ENCODE measurements around the gene HAP1. TPM values are rescaled to one million over a fixed set of nuclear protein-coding genes. Genes with fewer than 3 reads are reported as not detected.

Gene HAP1
- total RNA-seq, 1 experiment from 2014 or later = 3.2 TPM

DNA sequence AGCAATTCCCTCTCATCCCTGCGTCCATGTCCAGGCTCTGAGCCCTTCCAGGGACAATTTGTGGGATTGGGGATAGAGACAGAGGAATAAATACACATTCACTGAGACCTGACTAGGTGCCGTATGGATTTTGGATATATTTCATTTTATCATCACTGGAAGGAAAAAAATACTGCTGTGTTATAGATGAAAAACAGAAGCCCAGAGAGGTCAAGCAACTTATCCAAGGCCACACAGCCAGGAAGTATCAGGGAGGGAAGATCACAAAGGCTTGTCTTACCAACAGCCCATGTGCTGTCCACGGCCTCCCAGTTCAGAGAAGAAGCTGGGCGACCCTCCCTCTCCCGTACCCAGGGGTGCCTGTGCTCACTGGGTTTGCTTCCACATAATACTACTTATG lies 6.1 kb upstream of the HAP1 start:
- H3K4me3 Mint-ChIP-seq (ENCODE audit: unreplicated experiment) = no peak overlapping the region
- no peaks in the 10 kb centered on the region for H3K36me3 ChIP-seq (ENCODE audit: control insufficient read depth, insufficient read depth, low read length)
- no peak for DNase-seq
- H3K4me1 Mint-ChIP-seq (ENCODE audit: low read depth, unreplicated experiment) = peaks cover 20% of the 10 kb centered on the region
- intact Hi-C loops (cut with micrococcal nuclease; ENCODE audit: unreplicated experiment) = no loop called here
- TF ChIP-seq, protein P1, sequence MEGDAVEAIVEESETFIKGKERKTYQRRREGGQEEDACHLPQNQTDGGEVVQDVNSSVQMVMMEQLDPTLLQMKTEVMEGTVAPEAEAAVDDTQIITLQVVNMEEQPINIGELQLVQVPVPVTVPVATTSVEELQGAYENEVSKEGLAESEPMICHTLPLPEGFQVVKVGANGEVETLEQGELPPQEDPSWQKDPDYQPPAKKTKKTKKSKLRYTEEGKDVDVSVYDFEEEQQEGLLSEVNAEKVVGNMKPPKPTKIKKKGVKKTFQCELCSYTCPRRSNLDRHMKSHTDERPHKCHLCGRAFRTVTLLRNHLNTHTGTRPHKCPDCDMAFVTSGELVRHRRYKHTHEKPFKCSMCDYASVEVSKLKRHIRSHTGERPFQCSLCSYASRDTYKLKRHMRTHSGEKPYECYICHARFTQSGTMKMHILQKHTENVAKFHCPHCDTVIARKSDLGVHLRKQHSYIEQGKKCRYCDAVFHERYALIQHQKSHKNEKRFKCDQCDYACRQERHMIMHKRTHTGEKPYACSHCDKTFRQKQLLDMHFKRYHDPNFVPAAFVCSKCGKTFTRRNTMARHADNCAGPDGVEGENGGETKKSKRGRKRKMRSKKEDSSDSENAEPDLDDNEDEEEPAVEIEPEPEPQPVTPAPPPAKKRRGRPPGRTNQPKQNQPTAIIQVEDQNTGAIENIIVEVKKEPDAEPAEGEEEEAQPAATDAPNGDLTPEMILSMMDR (IDR thresholded peaks at IDR 0.05; ENCODE audit: insufficient read depth in 1 of 2, low read depth in 1 of 2, low read length in 1 of 2, severe bottlenecking in 1 of 2, unreplicated experiment in 1 of 2) = no peak
- no peaks in the 10 kb centered on the region for H3K9me3 ChIP-seq
- H3K27ac Mint-ChIP-seq (ENCODE audit: unreplicated experiment) = no peak overlapping the region
- no TSS peak for BruUV-seq (replicated peaks)
- H3K4me1 ChIP-seq = peaks cover 23% of the 10 kb centered on the region
- H3K4me3 ChIP-seq (ENCODE audit: low read depth, low read length) = no peak overlapping the region
- no peaks in the 10 kb centered on the region for H3K9me3 Mint-ChIP-seq (ENCODE audit: unreplicated experiment)
- no peaks in the 10 kb centered on the region; the same call in 1 of the 2 replicates for H3K27me3 ChIP-seq (replicated peaks; ENCODE audit: control insufficient read depth, insufficient read depth, low read length)
- peaks cover 6% of the 10 kb centered on the region for H3K36me3 Mint-ChIP-seq (ENCODE audit: insufficient read depth, unreplicated experiment)
- peaks cover 15% of the 10 kb centered on the region for H3K27me3 Mint-ChIP-seq (ENCODE audit: insufficient read depth, unreplicated experiment)
- ChIA-PET CTCF (interaction anchor here (0.6 to 1.5 kb wide), 2 partner anchors 61 to 72 kb away, joined by 3 to 4 read pairs; partner anchors contain the start of gene FKBP10), POLR2A (interaction anchor here (0.6 to 1.2 kb wide), 2 partner anchors 46 to 60 kb away, joined by 4 to 5 read pairs; partner anchors contain the start of gene JUP)

DNA sequence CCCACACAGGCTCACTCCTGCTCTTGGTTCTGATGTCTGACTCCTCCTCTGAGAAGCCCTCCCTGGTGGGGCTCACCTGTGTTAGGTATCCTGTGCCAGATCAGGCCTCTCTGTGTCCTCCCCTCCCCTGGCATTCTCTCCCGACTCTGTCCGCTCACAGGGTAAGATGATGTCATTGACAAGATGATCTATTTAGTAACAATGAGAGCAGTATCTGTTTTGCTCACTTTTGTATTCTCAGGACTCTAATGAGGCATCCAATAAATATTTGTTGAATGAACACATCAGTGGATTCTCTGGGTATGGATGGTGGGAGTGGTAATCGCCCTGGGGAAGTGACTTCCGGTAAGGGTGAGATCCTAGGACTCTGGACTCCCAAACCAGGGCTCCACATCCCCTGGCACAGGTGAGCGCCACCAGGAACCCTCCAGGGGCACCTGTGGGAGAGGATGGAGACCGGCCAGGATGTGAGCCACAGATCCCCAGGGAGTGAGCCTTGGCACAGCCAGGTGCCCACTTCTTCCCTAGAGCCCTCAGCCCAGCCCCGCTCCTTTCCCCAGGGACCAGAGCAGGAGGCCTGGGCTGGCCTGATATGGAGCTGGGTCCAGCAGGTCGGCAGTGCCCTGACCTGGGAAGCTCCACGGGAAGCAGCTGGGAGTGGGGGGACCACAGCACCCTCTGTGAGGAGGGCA lies 5.4 kb upstream of the HAP1 start:
- Mint-ChIP-seq H3K4me3 (ENCODE audit: unreplicated experiment) (no peak overlapping the region), H3K36me3 (ENCODE audit: insufficient read depth, unreplicated experiment) (peaks cover 6% of the 10 kb centered on the region), H3K4me1 (ENCODE audit: low read depth, unreplicated experiment) (peaks cover 26% of the 10 kb centered on the region), H3K9me3 (ENCODE audit: unreplicated experiment) (no peaks in the 10 kb centered on the region), H3K27ac (ENCODE audit: unreplicated experiment) (peak overlapping the region; percentile 39), H3K27me3 (ENCODE audit: insufficient read depth, unreplicated experiment) (peaks cover 15% of the 10 kb centered on the region)
- TF ChIP-seq, protein P1 (IDR thresholded peaks at IDR 0.05; ENCODE audit: insufficient read depth in 1 of 2, low read depth in 1 of 2, low read length in 1 of 2, severe bottlenecking in 1 of 2, unreplicated experiment in 1 of 2) = no peak
- intact Hi-C loops (cut with micrococcal nuclease; ENCODE audit: unreplicated experiment) = no loop called here
- ChIA-PET CTCF (interaction anchor here (0.6 to 1.5 kb wide), 2 partner anchors 61 to 73 kb away, joined by 3 to 4 read pairs; partner anchors contain the start of gene FKBP10), POLR2A (interaction anchor here (0.6 to 1.2 kb wide), 2 partner anchors 47 to 61 kb away, joined by 4 to 5 read pairs; partner anchors contain the start of gene JUP)
- no peak for DNase-seq
- Histone ChIP-seq H3K4me3 (ENCODE audit: low read depth, low read length) (no peak overlapping the region), H3K4me1 (peaks cover 28% of the 10 kb centered on the region), H3K27me3 (replicated peaks; ENCODE audit: control insufficient read depth, insufficient read depth, low read length) (no peaks in the 10 kb centered on the region; the same call in 1 of the 2 replicates), H3K9me3 (no peaks in the 10 kb centered on the region), H3K36me3 (ENCODE audit: control insufficient read depth, insufficient read depth, low read length) (no peaks in the 10 kb centered on the region)
- BruUV-seq (replicated peaks) = no TSS peak

DNA sequence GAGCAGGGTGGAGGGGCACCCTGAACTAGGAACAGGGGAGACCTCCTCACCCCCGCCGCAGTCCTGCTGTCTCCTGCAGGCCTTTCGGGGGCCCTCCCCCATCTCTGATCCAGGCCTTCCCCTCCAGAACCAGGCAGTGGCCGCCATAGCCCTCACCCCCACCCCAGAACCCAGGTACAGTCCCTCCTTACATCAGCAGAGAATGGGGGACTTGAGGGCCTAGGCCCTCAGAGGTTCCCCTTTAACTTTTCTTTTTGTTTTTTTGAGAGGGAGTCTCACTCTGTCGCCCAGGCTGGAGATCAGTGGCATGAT lies 4.3 kb upstream of the HAP1 start:
- intact Hi-C loops (cut with micrococcal nuclease; ENCODE audit: unreplicated experiment) = loop anchor here (1.0 kb wide), 6 partner anchors 34 to 221 kb away; partner anchors contain the start of gene KLHL11

More for the DNA sequence above, 4.3 kb upstream of the HAP1 start:
- H3K9me3 ChIP-seq = no peaks in the 10 kb centered on the region
- no peak overlapping the region for H3K4me3 Mint-ChIP-seq (ENCODE audit: unreplicated experiment)
- POLR2A ChIA-PET = no interaction called here
- TF ChIP-seq, protein P1 (IDR thresholded peaks at IDR 0.05; ENCODE audit: insufficient read depth in 1 of 2, low read depth in 1 of 2, low read length in 1 of 2, severe bottlenecking in 1 of 2, unreplicated experiment in 1 of 2) = no peak
- no peak overlapping the region for H3K4me3 ChIP-seq (ENCODE audit: low read depth, low read length)
- no peaks in the 10 kb centered on the region for H3K36me3 ChIP-seq (ENCODE audit: control insufficient read depth, insufficient read depth, low read length)
- BruUV-seq (replicated peaks) = no TSS peak
- no peaks in the 10 kb centered on the region; the same call in 1 of the 2 replicates for H3K27me3 ChIP-seq (replicated peaks; ENCODE audit: control insufficient read depth, insufficient read depth, low read length)
- peaks cover 26% of the 10 kb centered on the region for H3K4me1 Mint-ChIP-seq (ENCODE audit: low read depth, unreplicated experiment)
- peaks cover 15% of the 10 kb centered on the region for H3K27me3 Mint-ChIP-seq (ENCODE audit: insufficient read depth, unreplicated experiment)
- peaks cover 6% of the 10 kb centered on the region for H3K36me3 Mint-ChIP-seq (ENCODE audit: insufficient read depth, unreplicated experiment)
- H3K27ac Mint-ChIP-seq (ENCODE audit: unreplicated experiment) = peak overlapping the region; percentile 51
- CTCF ChIA-PET = interaction anchor here (2.6 kb wide), 1 partner anchor 48 kb away, joined by 14 read pairs; the partner anchor contains the start of gene JUP
- DNase-seq = no peak
- H3K9me3 Mint-ChIP-seq (ENCODE audit: unreplicated experiment) = no peaks in the 10 kb centered on the region
- H3K4me1 ChIP-seq = peaks cover 31% of the 10 kb centered on the region

Data from Caco-2 (cell line).